ENCODE results near the gene MGMT.

DNA sequence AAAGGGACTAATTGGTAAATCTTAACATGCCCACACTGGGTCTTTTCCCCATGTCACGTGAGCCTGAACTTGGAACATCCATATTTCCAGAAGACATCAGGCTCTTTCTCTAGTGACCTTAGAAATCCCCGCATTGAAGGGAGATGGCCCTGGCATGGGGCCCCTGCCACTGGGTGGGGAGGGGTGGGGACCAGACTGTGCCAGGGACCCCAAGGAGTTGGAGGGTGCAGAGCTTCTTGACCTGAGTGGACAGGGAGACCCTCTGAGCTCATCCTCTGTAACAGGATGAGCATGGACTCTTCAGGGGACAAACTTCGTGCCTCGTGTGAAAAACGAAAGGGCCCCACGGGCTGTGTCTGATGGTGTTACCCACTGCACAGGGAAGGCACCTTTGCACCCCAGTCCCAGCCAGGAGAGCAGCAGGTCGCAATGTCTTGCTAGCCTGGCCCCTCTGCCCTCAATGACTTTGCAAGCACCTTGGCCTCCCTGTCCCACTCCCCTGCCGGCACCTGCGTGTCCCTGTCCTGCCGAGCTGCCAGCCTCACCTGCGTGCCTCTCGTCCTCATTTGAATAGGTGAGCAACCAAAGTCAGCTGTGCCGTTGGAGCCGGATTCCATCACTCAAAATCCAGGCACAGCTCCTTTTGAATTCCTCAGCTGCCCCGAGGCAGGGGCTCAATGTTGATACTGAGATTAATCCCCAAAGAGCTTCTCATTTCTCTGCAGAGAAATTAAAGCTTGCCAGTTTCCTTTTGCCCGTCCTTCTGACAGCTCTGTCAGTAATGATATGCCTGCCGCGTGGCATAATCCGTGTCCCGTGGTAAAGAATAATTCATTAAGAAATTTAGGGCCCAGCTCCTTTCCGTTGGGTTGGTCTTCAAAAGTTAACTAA lies 262.1 kb downstream of the MGMT start:
- TF ChIP-seq, protein P1, sequence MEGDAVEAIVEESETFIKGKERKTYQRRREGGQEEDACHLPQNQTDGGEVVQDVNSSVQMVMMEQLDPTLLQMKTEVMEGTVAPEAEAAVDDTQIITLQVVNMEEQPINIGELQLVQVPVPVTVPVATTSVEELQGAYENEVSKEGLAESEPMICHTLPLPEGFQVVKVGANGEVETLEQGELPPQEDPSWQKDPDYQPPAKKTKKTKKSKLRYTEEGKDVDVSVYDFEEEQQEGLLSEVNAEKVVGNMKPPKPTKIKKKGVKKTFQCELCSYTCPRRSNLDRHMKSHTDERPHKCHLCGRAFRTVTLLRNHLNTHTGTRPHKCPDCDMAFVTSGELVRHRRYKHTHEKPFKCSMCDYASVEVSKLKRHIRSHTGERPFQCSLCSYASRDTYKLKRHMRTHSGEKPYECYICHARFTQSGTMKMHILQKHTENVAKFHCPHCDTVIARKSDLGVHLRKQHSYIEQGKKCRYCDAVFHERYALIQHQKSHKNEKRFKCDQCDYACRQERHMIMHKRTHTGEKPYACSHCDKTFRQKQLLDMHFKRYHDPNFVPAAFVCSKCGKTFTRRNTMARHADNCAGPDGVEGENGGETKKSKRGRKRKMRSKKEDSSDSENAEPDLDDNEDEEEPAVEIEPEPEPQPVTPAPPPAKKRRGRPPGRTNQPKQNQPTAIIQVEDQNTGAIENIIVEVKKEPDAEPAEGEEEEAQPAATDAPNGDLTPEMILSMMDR (IDR thresholded peaks at IDR 0.05), result no peak
- no peak for TF ChIP-seq POLR2A (IDR thresholded peaks at IDR 0.05)

Data from testis (tissue), 2 donors.